H9 (cell line): ENCODE measurements around the gene BLMH. TPM values are rescaled to one million over a fixed set of nuclear protein-coding genes. Genes with fewer than 3 reads are reported as not detected.

Experiments
- DNase-seq: peaks from one replicate; pipeline ENCODE4 v3.0.0-alpha.2; 2017
- H2AFZ ChIP-seq: one replicate; pipeline ENCODE4 v1.6.1; 2013; ENCODE audit warnings: mild to moderate bottlenecking, low read length, control low read depth, moderate library complexity
- H2AK5ac ChIP-seq: 2 replicates; pipeline ENCODE4 v1.6.1; 2013; ENCODE audit warnings: low read length, control low read depth, mixed read lengths; ENCODE audit not compliant: insufficient read length
- H2BK120ac ChIP-seq: one replicate; pipeline ENCODE4 v1.6.1; 2013; ENCODE audit warnings: low read depth, mild to moderate bottlenecking, low read length, control low read depth, inconsistent platforms; ENCODE audit not compliant: poor library complexity, severe bottlenecking
- H2BK12ac ChIP-seq: 2 replicates; pipeline ENCODE4 v1.6.1; 2013; ENCODE audit warnings: low read length, control low read depth, mixed read lengths, low read depth; ENCODE audit not compliant: insufficient read length
- H2BK15ac ChIP-seq: 2 replicates; pipeline ENCODE4 v1.6.1; 2013; ENCODE audit warnings: low read depth, low read length, control low read depth
- H2BK20ac ChIP-seq: one replicate; pipeline ENCODE4 v1.6.1; 2013; ENCODE audit warnings: low read depth, mild to moderate bottlenecking, low read length, control low read depth, inconsistent platforms; ENCODE audit not compliant: poor library complexity, severe bottlenecking
- H2BK5ac ChIP-seq: 2 replicates; pipeline ENCODE4 v1.6.1; 2013; ENCODE audit warnings: low read length, control low read depth, mixed read lengths; ENCODE audit not compliant: insufficient read length
- H3K14ac ChIP-seq: 2 replicates; pipeline ENCODE4 v1.6.1; 2013; ENCODE audit warnings: low read length, control low read depth; ENCODE audit not compliant: insufficient read depth
- H3K18ac ChIP-seq: 2 replicates; pipeline ENCODE4 v1.6.1; 2013; ENCODE audit warnings: low read depth, mild to moderate bottlenecking, mixed read lengths, low read length, control low read depth; ENCODE audit not compliant: insufficient read length
- H3K23ac ChIP-seq: 2 replicates; pipeline ENCODE4 v1.6.1; 2013; ENCODE audit warnings: low read length, control low read depth, mixed read lengths, low read depth; ENCODE audit not compliant: insufficient read length
- H3K23me2 ChIP-seq: 2 replicates; pipeline ENCODE4 v1.6.1; 2013; ENCODE audit warnings: low read depth, mild to moderate bottlenecking, mixed read lengths, low read length, control low read depth; ENCODE audit not compliant: insufficient read length, poor library complexity, severe bottlenecking
- H3K27ac ChIP-seq: 2 replicates; pipeline ENCODE4 v1.5.1; 2013; ENCODE audit warnings: low read length, control low read depth, mixed read lengths, low read depth; ENCODE audit not compliant: insufficient read length
- H3K27me3 ChIP-seq: 2 replicates; pipeline ENCODE4 v1.6.1; 2013; ENCODE audit warnings: low read length, control low read depth, inconsistent platforms; ENCODE audit not compliant: insufficient read depth
- H3K4ac ChIP-seq: 2 replicates; pipeline ENCODE4 v1.6.1; 2013; ENCODE audit warnings: low read depth, mild to moderate bottlenecking, control low read depth, inconsistent platforms, low read length, moderate library complexity
- H3K4me1 ChIP-seq: 2 replicates; pipeline ENCODE4 v1.6.1; 2013; ENCODE audit warnings: low read length, control low read depth, inconsistent platforms; ENCODE audit not compliant: insufficient read depth
- H3K4me2 ChIP-seq: 2 replicates; pipeline ENCODE4 v1.6.1; 2013; ENCODE audit warnings: low read length, control low read depth, mixed read lengths; ENCODE audit not compliant: insufficient read length, insufficient read depth
- H3K56ac ChIP-seq: 2 replicates; pipeline ENCODE4 v1.6.1; 2013; ENCODE audit warnings: low read depth, mild to moderate bottlenecking, mixed read lengths, low read length, control low read depth; ENCODE audit not compliant: insufficient read length
- H3K79me1 ChIP-seq: 2 replicates; pipeline ENCODE4 v1.6.1; 2013; ENCODE audit warnings: low read depth, mild to moderate bottlenecking, moderate library complexity, low read length, control low read depth, inconsistent platforms; ENCODE audit not compliant: insufficient read depth, poor library complexity, severe bottlenecking
- H3K79me2 ChIP-seq: 2 replicates; pipeline ENCODE4 v1.6.1; 2013; ENCODE audit warnings: low read length, control low read depth, inconsistent platforms; ENCODE audit not compliant: insufficient read depth
- H3K9ac ChIP-seq: 2 replicates; pipeline ENCODE4 v1.6.1; 2013; ENCODE audit warnings: low read length, control low read depth, mixed read lengths; ENCODE audit not compliant: insufficient read length; ENCODE audit errors: extremely low read depth
- H3K9me3 ChIP-seq: one replicate; pipeline ENCODE4 v1.6.1; 2013; ENCODE audit warnings: low read depth, low read length, inconsistent platforms; ENCODE audit not compliant: control insufficient read depth
- H3T11ph ChIP-seq: one replicate; pipeline ENCODE4 v1.6.1; 2013; ENCODE audit warnings: mild to moderate bottlenecking, low read length, control low read depth, inconsistent platforms
- H4K20me1 ChIP-seq: one replicate; pipeline ENCODE4 v1.6.1; 2013; ENCODE audit not compliant: control insufficient read depth, insufficient read length, insufficient read depth
- H4K5ac ChIP-seq: 2 replicates; pipeline ENCODE4 v1.6.1; 2013; ENCODE audit warnings: low read depth, mild to moderate bottlenecking, mixed read lengths, low read length, control low read depth; ENCODE audit not compliant: insufficient read length
- H4K8ac ChIP-seq: replicated peaks from 2 replicates; pipeline ENCODE4 v1.6.1; 2013; ENCODE audit warnings: low read length, control low read depth, mixed read lengths, low read depth; ENCODE audit not compliant: insufficient read length
- H4K91ac ChIP-seq: 2 replicates; pipeline ENCODE4 v1.6.1; 2013; ENCODE audit warnings: low read depth, mild to moderate bottlenecking, moderate library complexity, mixed read lengths, low read length, control low read depth; ENCODE audit not compliant: insufficient read length
- H3K27ac Mint-ChIP-seq, 3 experiments: 2 replicates in 2 of 3; 3 replicates in 1 of 3; pipeline ENCODE4 v1.8.0; 2020 to 2021; ENCODE audit warnings: mixed read lengths in 3 of 3, mild to moderate bottlenecking in 1 of 3, moderate library complexity in 1 of 3
- H3K27me3 Mint-ChIP-seq: 2 replicates; pipeline ENCODE4 v1.8.0; 2021; ENCODE audit warnings: low read depth, mild to moderate bottlenecking, moderate library complexity, mixed read lengths
- H3K36me3 Mint-ChIP-seq, 3 experiments: 2 replicates in 2 of 3; 3 replicates in 1 of 3; pipeline ENCODE4 v1.8.0; 2020 to 2021; ENCODE audit warnings: low read depth in 3 of 3, mixed read lengths in 3 of 3; ENCODE audit not compliant: insufficient read depth in 1 of 3
- H3K4me1 Mint-ChIP-seq, 2 experiments: 2 replicates each; pipeline ENCODE4 v1.8.0; 2020; ENCODE audit warnings: mixed read lengths in 2 of 2
- H3K4me3 Mint-ChIP-seq, 2 experiments: 2 replicates in 1 of 2; 3 replicates in 1 of 2; pipeline ENCODE4 v1.8.0; 2020 to 2021; ENCODE audit warnings: mild to moderate bottlenecking in 2 of 2, mixed read lengths in 2 of 2, moderate library complexity in 1 of 2
- H3K9me3 Mint-ChIP-seq, 2 experiments: 2 replicates in 1 of 2; 3 replicates in 1 of 2; pipeline ENCODE4 v1.8.0; 2020; ENCODE audit warnings: mild to moderate bottlenecking in 2 of 2, mixed read lengths in 2 of 2, moderate library complexity in 1 of 2
- CTCF ChIP-seq: fragments of 200-600 bp; sonication (generic); conservative IDR thresholded peaks from 3 replicates; pipeline ENCODE4 v1.8.0; 2021; ENCODE audit warnings: antibody characterized with exemption, mild to moderate bottlenecking
- WGBS: extraction: QIAGEN DNeasy Blood & Tissue Kit; methylation state at CpG from one replicate; pipeline ENCODE4 v1.1.7; 2013; ENCODE audit warnings: missing lambda C conversion rate, low lambda C conversion rate, mixed read lengths; ENCODE audit not compliant: insufficient read length; ENCODE audit errors: extremely low coverage; 5-methylcytosine and 5-hydroxymethylcytosine counted together
- total RNA-seq: library from RNA; stranded (reverse); gene quantifications from 2 replicates; pipeline ENCODE4 v1.2.1, GENCODE V29; 2021

The BLMH gene
- total RNA-seq, 1 experiment from 2014 or later, result 74.7 TPM

- WGBS, result no CpG with 5 or more reads among the region's 4 CpGs
- Histone ChIP-seq H4K5ac (no peak overlapping the region), H3K27ac (no peak overlapping the region), H2AFZ (no peak overlapping the region), H3K56ac (no peak overlapping the region), H3K79me1 (no peaks in the 10 kb centered on the region), H2BK120ac (no peak overlapping the region), H2BK15ac (no peak overlapping the region), H3K27me3 (no peaks in the 10 kb centered on the region), H3K14ac (no peak overlapping the region), H2AK5ac (no peak overlapping the region), H2BK12ac (no peak overlapping the region), H2BK5ac (no peak overlapping the region), H3K23ac (no peak overlapping the region), H3K18ac (no peak overlapping the region), H3K4ac (no peak overlapping the region), H3K9ac (no peak overlapping the region), H4K8ac (no peak overlapping the region), H3T11ph (no peak overlapping the region), H2BK20ac (no peak overlapping the region), H4K20me1 (no peaks in the 10 kb centered on the region), H3K79me2 (no peaks in the 10 kb centered on the region), H3K4me2 (no peak overlapping the region), H3K23me2 (peaks cover 4% of the 10 kb centered on the region), H4K91ac (no peak overlapping the region), H3K4me1 (no peaks in the 10 kb centered on the region), H3K9me3 (no peaks in the 10 kb centered on the region)
- no peaks in the 10 kb centered on the region; a peak in 1 of 7 replicates for H3K36me3 Mint-ChIP-seq
- no peak overlapping the region for H3K4me3 Mint-ChIP-seq
- TF ChIP-seq CTCF, result no peak
- H3K9me3 Mint-ChIP-seq, result no peaks in the 10 kb centered on the region
- H3K27ac Mint-ChIP-seq, result no peak overlapping the region; a peak in 1 of 7 replicates
- peaks cover 3% of the 10 kb centered on the region for H3K27me3 Mint-ChIP-seq
- peaks cover 16 to 23% of the 10 kb centered on the region in 2 experiments for H3K4me1 Mint-ChIP-seq
- DNase-seq, result no peak
Observed at GRCh38 chr17:30222251-30222650, 69.5 kb downstream of the BLMH start.
